Stimulated activated naive CD8-positive, alpha-beta T cell treated with anti-CD3 and anti-CD28 coated beads, Interleukin-15, Interleukin-2, amounts not matched to agents 100 U/mL and 50 U/mL, for 24 hours (primary cell): ENCODE results near the gene ERBB4.

ENCODE experiments used
- ATAC-seq: fragments of 150-1000 bp; cut with Tn5 transposase; one replicate; pipeline ENCODE4 v1.10.0; 2021
- DNase-seq: peaks from one replicate; pipeline ENCODE4 v3.0.0; 2021

Gene ERBB4

DNA sequence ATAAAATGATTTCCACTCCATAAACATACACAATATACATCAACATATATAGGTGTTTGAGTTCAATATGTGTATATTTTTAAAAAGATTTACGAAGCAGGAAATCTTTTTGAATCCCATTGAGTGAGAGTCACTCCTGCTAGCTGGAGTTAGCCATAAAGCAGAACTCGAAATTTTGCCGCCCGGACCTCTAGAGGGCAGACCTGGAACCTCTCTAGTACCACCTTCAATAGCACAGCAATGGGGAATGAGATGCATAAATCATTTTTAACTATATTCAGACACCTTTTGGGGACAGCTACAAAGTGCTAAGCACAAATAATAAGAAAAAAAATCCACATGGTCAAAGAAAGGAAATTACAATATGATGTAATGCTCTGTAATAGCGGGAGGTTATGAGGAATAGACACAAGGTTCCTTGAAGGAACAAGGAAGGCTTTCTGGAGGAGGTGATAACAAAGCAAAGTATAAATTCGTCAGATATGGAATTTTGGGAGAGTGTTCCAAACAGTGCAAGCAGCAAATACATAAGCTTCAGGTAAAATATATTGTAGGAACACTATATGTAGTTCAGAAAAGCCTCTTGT is 533.4 kb downstream of the ERBB4 start:
- ATAC-seq (no peak), DNase-seq (no peak)

- ATAC-seq = no peak
- DNase-seq = no peak
These were observed 537.3 kb downstream of the ERBB4 start for GRCh38 chr2:212001325-212001724.

DNA sequence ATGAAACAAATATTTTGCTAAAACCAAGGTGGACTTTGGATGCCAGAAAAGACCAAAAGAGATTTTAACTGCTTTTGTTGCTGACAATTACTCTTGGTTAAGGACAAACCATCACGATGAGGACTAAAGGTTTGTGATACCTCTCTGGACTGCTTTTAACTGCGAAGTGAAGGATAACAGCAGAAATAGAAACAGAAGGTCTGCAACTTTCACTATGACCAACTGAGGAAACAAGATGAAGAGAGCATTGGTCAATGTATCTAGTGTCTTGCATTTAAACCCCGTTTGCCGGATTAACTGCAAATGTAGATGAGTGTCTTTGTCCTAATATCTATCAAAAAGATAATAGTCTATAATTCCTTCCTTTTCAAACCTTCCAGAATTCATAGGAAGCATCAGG is 541.7 kb downstream of the ERBB4 start:
- DNase-seq = no peak

DNA sequence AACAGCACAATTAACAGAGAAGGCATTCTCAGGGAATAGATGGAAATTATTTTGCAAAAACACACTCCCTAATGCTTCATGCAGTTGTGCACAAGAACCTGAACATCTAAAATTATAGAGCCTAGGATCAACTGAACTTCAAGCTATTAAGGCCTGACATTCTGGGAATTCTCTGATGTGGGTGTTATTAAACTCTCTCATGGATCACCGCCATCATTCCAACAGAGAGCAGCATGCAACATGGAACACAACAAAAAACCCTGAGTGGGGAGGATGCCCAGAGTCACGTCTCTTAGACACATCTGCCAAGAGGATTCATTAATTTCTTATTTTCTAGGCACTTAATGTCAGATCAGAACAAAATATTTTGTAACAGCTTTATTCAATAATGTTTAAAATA is 543.8 kb downstream of the ERBB4 start:
- DNase-seq (no peak), ATAC-seq (no peak)

More for the DNA sequence above, 541.7 kb downstream of the ERBB4 start:
- no peak for ATAC-seq

GRCh38 chr2:211990335-211990734 is 548.3 kb downstream of the ERBB4 start:
- no peak for ATAC-seq

GRCh38 chr2:211986313-211986712 is 552.3 kb downstream of the ERBB4 start:
- DNase-seq (no peak), ATAC-seq (no peak)

More at GRCh38 chr2:211990335-211990734, 548.3 kb downstream of the ERBB4 start:
- no peak for DNase-seq

DNA sequence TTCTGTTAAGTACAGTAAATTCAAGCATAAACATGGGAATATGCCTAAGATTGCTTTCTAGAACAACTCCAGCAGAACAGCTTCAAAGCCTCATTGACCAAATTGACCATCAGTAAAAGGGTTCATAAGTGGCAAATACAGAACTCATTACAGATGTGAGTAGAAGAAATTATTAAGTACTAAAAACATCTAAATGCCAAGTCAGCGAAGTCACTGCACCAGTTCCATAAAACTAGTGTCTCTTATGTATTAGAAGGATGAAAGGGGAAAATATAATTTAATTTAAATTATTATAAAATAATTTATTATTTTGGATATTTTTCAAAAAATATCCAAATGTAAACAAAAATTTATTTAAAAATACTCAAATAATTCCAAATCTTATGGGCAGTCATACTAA is 553.2 kb downstream of the ERBB4 start:
- ATAC-seq = no peak
- DNase-seq = no peak

GRCh38 chr2:211982162-211982561 is 556.4 kb downstream of the ERBB4 start:
- DNase-seq = no peak
- ATAC-seq = no peak

- ATAC-seq (no peak), DNase-seq (no peak)
These were observed 557.2 kb downstream of the ERBB4 start for GRCh38 chr2:211981451-211981850.

DNA sequence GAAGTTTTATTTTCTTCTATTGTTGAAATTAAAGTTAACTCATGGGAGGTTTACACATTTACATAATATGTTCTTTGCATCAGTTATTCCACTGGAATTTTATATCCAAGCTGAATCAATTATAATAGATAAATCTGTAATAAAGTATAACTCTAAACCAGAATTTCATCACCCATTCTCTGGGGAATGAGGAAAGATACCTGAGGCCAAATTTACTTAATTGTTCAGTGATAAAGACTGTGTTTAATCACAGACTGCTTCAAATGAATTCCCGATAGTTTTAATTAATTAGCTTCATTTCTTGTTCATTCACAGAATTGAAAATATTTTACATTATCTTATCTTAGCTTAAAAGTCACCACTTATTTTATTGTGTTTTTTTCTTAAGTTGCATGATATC is 562.5 kb downstream of the ERBB4 start:
- no peak for DNase-seq
- no peak for ATAC-seq

DNA sequence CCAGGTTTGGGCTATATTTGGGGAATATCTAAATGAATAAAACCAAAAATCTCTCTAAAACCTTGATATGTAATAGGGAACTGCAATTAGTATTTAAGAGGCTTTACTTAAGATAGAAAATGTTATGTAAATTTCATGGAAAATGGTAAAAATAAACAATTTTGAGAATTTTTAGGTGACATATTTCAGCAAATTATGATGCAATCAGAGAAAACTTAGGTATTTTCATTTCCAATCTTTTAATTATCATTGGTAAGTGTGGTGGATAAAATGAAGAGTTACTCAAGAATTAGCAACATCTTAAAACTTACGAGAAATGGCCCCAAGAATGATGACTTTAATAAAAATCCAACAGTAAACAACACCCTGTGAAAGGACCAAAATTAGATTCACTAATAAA is 571.4 kb downstream of the ERBB4 start:
- no peak for ATAC-seq

GRCh38 chr2:211963969-211964368 is 574.6 kb downstream of the ERBB4 start:
- ATAC-seq = no peak
- DNase-seq = no peak

More for the DNA sequence above, 571.4 kb downstream of the ERBB4 start:
- DNase-seq = no peak

DNA sequence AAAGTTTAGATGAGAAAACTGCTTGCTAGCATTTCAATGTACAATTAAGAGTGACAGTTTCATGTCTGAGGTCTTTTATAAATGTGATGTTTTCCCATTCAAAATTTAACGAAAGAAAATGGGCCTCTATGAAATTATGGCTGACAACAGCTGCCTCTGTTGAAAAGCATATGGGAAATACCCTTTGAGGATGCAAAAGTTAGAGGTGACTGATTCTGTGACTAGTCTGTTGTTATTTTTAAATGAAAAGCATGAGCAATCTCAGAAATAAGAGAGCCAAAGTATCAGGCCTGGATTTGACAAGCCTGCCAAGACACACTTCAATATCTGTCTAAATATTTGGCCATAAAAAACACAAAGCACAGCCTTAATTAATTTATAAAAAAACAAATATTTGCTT is 580.8 kb downstream of the ERBB4 start:
- DNase-seq (no peak), ATAC-seq (no peak)

- DNase-seq = no peak
- no peak for ATAC-seq
These were observed 583.0 kb downstream of the ERBB4 start for GRCh38 chr2:211955648-211956047.

DNA sequence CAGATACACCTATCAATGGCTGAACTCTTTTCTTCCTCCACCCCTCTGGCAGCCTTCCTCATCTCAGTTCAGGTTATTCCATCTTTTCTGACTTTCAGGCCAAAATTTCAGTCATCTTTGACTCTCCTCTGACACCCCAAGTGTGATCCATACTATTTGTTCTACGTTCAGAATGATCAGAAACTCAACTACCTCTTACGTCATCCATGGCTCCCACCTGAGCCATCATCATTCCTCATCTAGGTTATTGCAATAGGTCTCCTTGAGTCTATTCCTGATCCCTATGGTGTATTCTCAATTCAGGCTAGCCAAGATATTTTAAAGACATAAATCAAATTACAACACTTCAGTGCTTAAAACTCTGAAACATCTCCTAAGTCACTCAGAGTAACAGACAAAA is 589.7 kb downstream of the ERBB4 start:
- DNase-seq (no peak), ATAC-seq (no peak)

GRCh38 chr2:211946960-211947359 is 591.6 kb downstream of the ERBB4 start:
- DNase-seq (no peak), ATAC-seq (no peak)

DNA sequence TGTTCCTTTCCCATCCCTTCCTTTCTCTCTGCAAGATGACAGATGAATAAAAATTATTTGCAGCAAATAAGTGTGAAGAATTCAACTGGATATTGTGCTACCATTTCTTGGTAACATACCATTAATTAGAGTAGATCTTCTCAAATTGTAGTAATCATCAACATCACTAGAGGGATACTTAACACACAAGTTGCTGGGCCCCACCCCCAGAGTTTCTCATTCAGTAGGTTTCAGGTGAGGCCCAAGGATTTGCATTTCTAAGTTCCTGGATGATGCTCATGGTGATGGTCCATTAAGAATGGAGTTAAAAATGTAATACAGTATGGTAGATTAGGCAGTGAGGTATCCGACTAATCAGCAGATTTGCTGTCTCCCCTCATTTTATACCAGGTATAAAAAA is 594.0 kb downstream of the ERBB4 start:
- no peak for DNase-seq
- no peak for ATAC-seq

GRCh38 chr2:211942153-211942552 is 596.4 kb downstream of the ERBB4 start:
- ATAC-seq (no peak), DNase-seq (no peak)

DNA sequence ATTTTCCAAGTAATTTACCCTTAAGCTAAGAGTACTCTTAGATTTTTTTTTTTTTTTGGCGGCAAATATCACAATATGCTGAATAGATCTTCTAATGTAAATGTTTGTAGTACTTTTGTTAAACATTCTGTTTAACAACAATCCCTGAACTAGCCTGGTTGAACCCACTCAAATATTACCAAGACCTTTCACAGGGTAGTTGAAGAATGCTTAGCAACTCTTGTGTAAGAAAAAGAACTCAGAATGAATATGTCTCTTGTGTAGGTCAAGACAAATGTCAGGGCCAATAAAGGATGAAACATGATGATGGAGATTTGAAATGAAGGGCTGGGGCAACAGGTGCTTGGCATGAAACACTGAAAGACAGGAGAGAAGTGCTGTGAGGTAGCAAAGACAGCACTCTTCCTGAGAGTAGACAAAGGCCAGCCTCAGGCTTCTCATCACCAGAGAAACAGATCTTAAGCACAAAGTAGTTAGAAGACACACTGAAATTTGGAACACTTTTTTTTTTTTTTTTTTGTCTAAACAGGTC is 597.3 kb downstream of the ERBB4 start:
- ATAC-seq = no peak
- DNase-seq = no peak

DNA sequence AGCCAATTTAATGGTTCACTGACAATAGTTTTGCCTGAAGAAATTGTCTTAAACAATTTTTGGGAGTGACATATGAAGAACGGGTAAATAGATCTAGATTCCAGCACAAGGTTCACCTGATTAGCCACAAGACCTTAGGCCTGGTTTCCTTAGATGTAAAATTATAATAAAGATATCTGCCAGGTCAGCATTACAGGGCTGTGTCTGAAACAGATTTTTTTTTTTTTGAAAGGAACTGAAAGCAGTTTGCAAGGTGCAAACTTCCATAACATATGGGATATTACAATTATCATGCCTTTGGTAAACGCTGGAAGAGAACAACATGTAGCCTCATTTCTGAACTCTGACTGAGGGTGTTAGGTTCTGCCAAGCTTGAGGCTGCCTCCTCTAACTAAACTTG is 599.4 kb downstream of the ERBB4 start:
- no peak for DNase-seq
- ATAC-seq = no peak

GRCh38 chr2:211934811-211935210 is 603.8 kb downstream of the ERBB4 start:
- DNase-seq (no peak), ATAC-seq (no peak)

DNA sequence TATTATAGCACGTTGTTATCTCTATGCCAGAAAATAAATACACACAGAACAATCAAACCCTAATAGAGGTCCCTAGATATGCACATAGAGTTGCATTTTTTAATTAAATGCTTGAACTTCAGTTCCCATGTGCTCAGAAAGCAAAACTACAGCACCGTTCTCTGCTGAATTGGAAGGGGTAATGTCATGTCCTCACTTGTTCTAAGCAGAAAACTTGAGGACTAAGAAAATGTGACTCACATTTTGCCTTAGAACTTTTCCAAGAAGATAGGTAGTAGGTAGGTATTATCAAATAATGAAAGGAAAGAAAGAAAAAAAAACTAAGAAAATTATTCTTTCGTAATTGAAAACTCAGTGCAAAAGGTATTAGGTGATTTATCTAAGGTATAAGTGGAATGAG is 607.3 kb downstream of the ERBB4 start:
- ATAC-seq = no peak
- no peak for DNase-seq

GRCh38 chr2:211930331-211930730 is 608.3 kb downstream of the ERBB4 start:
- no peak for ATAC-seq

GRCh38 chr2:211928201-211928600 is 610.4 kb downstream of the ERBB4 start:
- no peak for DNase-seq
- no peak for ATAC-seq

More at GRCh38 chr2:211930331-211930730, 608.3 kb downstream of the ERBB4 start:
- DNase-seq = no peak

DNA sequence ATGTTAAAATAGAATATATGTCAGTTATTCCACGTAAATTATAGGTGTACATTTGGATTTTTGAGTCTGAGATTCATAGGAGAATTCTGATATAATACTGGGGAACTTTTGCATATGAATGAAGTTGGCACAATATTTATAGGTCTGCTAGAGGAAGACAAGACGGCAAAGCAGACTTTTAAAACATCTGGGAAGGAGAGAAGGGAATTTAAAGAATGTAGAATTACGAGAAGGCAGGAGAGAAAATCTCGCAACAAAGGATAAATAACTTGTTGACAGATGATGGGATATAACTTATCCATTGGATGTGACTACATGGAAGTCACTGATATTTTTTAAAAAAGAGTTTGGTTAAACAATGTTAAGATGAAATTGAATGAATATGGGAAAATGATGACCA is 615.6 kb downstream of the ERBB4 start:
- ATAC-seq = no peak
- DNase-seq = no peak
